HUES64 (cell line): ENCODE data around the gene RNF212.

Source experiments
- H3K27ac ChIP-seq: 2 replicates; pipeline ENCODE4 v1.7.0; 2013; ENCODE audit warnings: low read depth, low read length, inconsistent platforms
- H3K27me3 ChIP-seq: 2 replicates; pipeline ENCODE4 v1.6.1; 2013; ENCODE audit warnings: mild to moderate bottlenecking, low read length; ENCODE audit not compliant: insufficient read depth
- H3K36me3 ChIP-seq: 2 replicates; pipeline ENCODE4 v1.6.1; 2013; ENCODE audit warnings: mild to moderate bottlenecking, low read length; ENCODE audit not compliant: insufficient read depth
- H3K4me1 ChIP-seq: 2 replicates; pipeline ENCODE4 v1.6.1; 2013; ENCODE audit warnings: mild to moderate bottlenecking, low read length, moderate library complexity; ENCODE audit not compliant: insufficient read depth
- H3K4me3 ChIP-seq: 2 replicates; pipeline ENCODE4 v1.5.1; 2013; ENCODE audit warnings: mild to moderate bottlenecking, low read length, moderate library complexity
- H3K9ac ChIP-seq: 2 replicates; pipeline ENCODE4 v1.6.1; 2013; ENCODE audit warnings: mild to moderate bottlenecking, low read depth, low read length
- H3K9me3 ChIP-seq: 2 replicates; pipeline ENCODE4 v1.6.1; 2013; ENCODE audit warnings: low read depth, low read length; ENCODE audit not compliant: insufficient read depth
- WGBS: fragments of 150-250, 120-280 bp; methylation state at CpG from one replicate; pipeline ENCODE4 v1.1.7; 2013; ENCODE audit warnings: missing lambda C conversion rate; 5-methylcytosine and 5-hydroxymethylcytosine counted together

RNF212 gene

GRCh38 chr4:1087371-1087770, 26.0 kb downstream of the RNF212 start:
- Histone ChIP-seq H3K4me3 (no peak overlapping the region), H3K36me3 (no peaks in the 10 kb centered on the region), H3K9me3 (peaks cover 5% of the 10 kb centered on the region; the same call in 1 of the 2 replicates), H3K9ac (no peak overlapping the region), H3K27ac (no peak overlapping the region), H3K27me3 (no peaks in the 10 kb centered on the region), H3K4me1 (no peaks in the 10 kb centered on the region)

GRCh38 chr4:1086011-1086410, 27.4 kb downstream of the RNF212 start:
- no peak overlapping the region for H3K27ac ChIP-seq
- H3K4me3 ChIP-seq: no peak overlapping the region
- H3K9me3 ChIP-seq: peaks cover 5% of the 10 kb centered on the region; the same call in 1 of the 2 replicates
- H3K9ac ChIP-seq: no peak overlapping the region
- H3K4me1 ChIP-seq: no peaks in the 10 kb centered on the region
- peaks cover under 1% of the 10 kb centered on the region; the same call in 1 of the 2 replicates for H3K27me3 ChIP-seq
- no peaks in the 10 kb centered on the region for H3K36me3 ChIP-seq
- 83% methylated on average over 8 of the region's 8 CpGs for WGBS

DNA sequence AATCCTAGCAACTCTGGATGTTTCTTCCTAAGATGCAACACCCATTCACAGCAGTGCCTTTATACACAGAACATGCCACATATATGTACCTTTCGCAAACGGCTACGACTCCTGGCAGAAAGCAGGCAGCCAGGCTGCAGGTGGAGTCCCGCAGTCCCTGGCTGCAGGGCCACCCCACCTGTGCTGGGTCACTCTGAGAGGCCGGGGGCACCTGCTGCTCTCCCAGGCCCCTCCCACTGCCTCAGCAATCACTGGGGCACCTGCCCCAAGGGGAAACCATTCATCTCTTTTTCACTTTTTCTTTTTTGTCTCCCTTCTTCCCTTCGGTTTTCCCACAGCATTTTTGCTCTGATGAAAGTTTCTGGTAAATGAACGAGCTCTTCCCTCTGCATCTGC, 28.0 kb downstream of the RNF212 start:
- 89% methylated on average over 7 of the region's 7 CpGs for WGBS
- H3K4me3 ChIP-seq: no peak overlapping the region
- H3K9ac ChIP-seq: no peak overlapping the region
- no peaks in the 10 kb centered on the region for H3K36me3 ChIP-seq
- peaks cover 4% of the 10 kb centered on the region for H3K27me3 ChIP-seq
- no peak overlapping the region for H3K27ac ChIP-seq
- H3K4me1 ChIP-seq: no peaks in the 10 kb centered on the region
- peaks cover 5% of the 10 kb centered on the region; the same call in 1 of the 2 replicates for H3K9me3 ChIP-seq

GRCh38 chr4:1084796-1085403, 28.5 kb downstream of the RNF212 start:
- H3K36me3 ChIP-seq: no peaks in the 10 kb centered on the region
- peaks cover 5% of the 10 kb centered on the region for H3K27me3 ChIP-seq
- H3K9ac ChIP-seq: no peak overlapping the region
- no peak overlapping the region for H3K4me3 ChIP-seq
- H3K9me3 ChIP-seq: peaks cover 5% of the 10 kb centered on the region; the same call in 1 of the 2 replicates
- H3K4me1 ChIP-seq: no peaks in the 10 kb centered on the region
- H3K27ac ChIP-seq: no peak overlapping the region
- WGBS: 89% methylated on average over 13 of the region's 13 CpGs

- H3K9ac ChIP-seq: no peak overlapping the region
- no peak overlapping the region for H3K4me3 ChIP-seq
- H3K4me1 ChIP-seq: no peaks in the 10 kb centered on the region
- H3K27me3 ChIP-seq: peaks cover 5% of the 10 kb centered on the region
- peaks cover 5% of the 10 kb centered on the region; the same call in 1 of the 2 replicates for H3K9me3 ChIP-seq
- H3K27ac ChIP-seq: no peak overlapping the region
- H3K36me3 ChIP-seq: no peaks in the 10 kb centered on the region
- 90% methylated on average over 6 of the region's 7 CpGs for WGBS
Measured at GRCh38 chr4:1084394-1084793, 29.0 kb downstream of the RNF212 start.

DNA sequence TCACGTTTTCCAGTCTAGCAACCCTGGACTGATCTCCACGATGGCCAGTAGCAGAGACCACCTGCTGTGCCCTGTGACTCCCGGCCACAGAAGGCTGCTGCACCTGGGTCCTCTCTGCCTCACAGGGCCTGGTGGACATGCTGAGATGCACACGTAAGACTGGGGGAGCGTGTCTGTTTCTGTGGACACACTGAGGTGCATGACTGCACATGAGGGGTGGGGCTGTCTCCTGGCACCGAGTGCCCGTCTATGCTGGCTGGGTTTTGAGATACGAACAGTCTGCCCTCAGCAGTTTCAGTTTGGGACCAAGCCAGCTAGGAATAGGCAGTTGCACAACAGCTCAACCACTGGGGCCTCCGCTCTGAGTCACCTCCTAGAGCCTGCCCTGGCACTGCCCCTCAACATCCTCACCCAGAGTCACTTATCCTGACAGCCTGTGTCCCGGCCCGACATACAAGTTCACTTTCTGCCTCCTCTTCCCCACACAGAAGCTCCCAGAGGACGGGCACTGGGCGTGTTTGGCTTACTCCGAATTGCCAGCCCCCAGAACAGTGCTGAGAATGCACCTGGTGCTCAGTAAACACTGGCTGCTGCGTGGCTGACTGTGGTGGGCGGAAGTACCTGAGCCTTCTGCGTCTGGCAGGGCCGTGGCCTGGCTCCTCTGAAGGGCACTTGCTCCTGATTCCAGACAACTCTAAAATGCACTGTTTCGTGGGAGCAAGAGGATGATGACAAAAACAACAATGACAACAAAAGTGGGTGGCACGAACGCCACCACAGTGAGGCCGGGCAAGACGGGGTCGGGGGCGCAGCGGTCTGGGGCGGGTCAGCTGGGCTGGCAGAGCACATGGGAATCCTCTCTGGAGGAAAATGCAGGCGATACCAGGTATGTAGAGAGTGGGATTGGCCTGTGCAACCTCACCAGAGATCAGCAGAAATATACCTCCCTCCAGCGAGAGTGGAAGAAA, 30.9 kb downstream of the RNF212 start:
- no peaks in the 10 kb centered on the region for H3K4me1 ChIP-seq
- no peak overlapping the region for H3K4me3 ChIP-seq
- 91% methylated on average over 29 of the region's 29 CpGs for WGBS
- H3K9me3 ChIP-seq: no peaks in the 10 kb centered on the region
- peaks cover 5% of the 10 kb centered on the region for H3K27me3 ChIP-seq
- no peak overlapping the region for H3K27ac ChIP-seq
- H3K9ac ChIP-seq: no peak overlapping the region
- no peaks in the 10 kb centered on the region for H3K36me3 ChIP-seq

- H3K4me3 ChIP-seq: no peak overlapping the region
- H3K4me1 ChIP-seq: no peaks in the 10 kb centered on the region
- peaks cover 5% of the 10 kb centered on the region for H3K27me3 ChIP-seq
- H3K36me3 ChIP-seq: no peaks in the 10 kb centered on the region
- no peak overlapping the region for H3K27ac ChIP-seq
- H3K9me3 ChIP-seq: no peaks in the 10 kb centered on the region
- H3K9ac ChIP-seq: no peak overlapping the region
- 91% methylated on average over 8 of the region's 8 CpGs for WGBS
Measured at GRCh38 chr4:1081689-1082040, 31.7 kb downstream of the RNF212 start.

DNA sequence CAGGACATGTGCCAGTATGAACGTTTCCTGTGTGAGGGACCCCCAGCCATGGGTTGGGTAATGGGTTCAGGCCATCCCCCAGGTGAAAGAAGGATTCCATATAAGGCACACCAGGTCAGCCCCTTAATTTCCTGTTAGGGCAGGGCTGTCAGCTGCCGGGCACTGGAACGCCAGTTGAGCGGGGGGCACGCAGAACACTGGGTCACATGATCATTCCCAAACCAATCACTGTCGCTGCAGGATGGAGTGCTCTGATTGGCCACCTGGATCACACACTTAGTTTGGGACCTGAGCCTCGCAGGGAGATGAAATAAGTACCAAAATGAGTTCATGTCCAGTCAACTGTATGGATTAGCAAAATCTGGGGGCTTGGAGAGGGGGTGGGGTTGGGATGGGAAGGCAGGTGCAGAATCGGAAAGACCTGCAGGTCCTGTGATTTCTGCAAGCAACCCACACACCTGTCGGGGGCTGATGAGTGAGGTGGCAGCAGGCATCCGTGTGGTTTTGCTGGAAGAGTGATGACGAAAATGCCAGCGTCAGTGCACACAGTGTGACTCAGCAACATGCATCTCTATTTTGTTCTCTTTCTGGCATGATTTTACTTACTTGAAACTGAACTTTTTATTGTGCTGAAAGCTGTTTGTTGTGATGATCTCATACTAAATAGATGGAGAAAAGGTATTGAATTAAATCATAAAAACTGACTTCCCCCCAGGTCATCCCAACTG, 32.2 kb downstream of the RNF212 start:
- H3K27me3 ChIP-seq: peaks cover 5% of the 10 kb centered on the region
- 81% methylated on average over 12 of the region's 12 CpGs for WGBS

GRCh38 chr4:1080432-1080831, 32.9 kb downstream of the RNF212 start:
- Histone ChIP-seq H3K9ac (no peak overlapping the region), H3K4me3 (no peak overlapping the region), H3K27me3 (peaks cover 5% of the 10 kb centered on the region), H3K36me3 (no peaks in the 10 kb centered on the region), H3K27ac (no peak overlapping the region), H3K4me1 (no peaks in the 10 kb centered on the region), H3K9me3 (no peaks in the 10 kb centered on the region)
- WGBS: 91% methylated on average over 9 of the region's 9 CpGs

More for the DNA sequence above, 32.2 kb downstream of the RNF212 start:
- Histone ChIP-seq H3K27ac (no peak overlapping the region), H3K4me1 (no peaks in the 10 kb centered on the region), H3K9me3 (no peaks in the 10 kb centered on the region), H3K9ac (no peak overlapping the region), H3K4me3 (no peak overlapping the region), H3K36me3 (no peaks in the 10 kb centered on the region)

DNA sequence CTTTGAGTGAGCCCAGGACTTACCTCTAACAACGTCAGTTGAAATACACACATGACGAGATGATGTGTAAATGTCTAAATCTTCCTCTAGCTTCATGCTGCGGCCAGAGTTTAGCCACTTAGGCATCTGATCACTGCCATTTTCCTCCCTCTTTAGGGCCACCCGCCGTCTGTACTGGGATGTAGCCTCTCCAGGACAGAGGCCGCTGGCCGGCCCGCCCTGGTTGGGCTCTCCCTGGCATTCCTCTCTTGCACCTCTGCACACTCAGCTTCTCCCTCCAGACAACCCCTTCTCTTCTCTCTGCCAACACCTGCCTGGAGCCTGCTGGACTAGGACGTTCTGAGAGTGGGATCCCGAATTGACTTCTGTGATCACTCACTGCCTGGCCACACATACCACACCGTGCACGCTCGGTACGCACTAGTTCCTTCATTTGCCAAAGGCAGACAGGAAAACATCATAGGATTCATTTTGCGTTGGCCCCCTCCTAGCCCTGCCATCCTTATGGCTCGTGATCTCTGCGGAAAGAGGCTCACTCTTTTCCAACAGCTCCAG, 33.6 kb downstream of the RNF212 start:
- H3K9me3 ChIP-seq: no peaks in the 10 kb centered on the region

DNA sequence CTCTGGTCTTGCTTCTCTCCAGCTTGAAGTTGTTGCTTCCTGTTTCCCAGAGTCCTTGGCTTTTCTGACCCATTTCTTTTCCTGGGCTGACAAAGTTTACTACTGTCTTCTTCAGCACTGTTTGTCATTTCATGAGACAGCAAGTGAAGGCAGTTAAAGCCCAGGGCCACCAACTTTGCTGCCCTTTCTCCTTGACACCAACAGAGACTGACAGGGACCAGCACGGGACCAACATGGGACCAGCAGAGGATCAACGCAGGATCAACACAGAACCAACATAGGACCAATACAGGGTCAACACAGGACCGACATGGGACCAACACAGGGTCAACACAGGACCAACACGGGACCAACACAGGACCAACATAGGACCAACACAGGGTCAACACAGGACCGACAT, 34.9 kb downstream of the RNF212 start:
- Histone ChIP-seq H3K9ac (no peak overlapping the region), H3K27ac (no peak overlapping the region), H3K9me3 (no peaks in the 10 kb centered on the region), H3K36me3 (no peaks in the 10 kb centered on the region), H3K4me1 (no peaks in the 10 kb centered on the region), H3K27me3 (peaks cover 5% of the 10 kb centered on the region), H3K4me3 (no peak overlapping the region)
- WGBS: 95% methylated on average over 5 of the region's 5 CpGs

More for the DNA sequence above, 33.6 kb downstream of the RNF212 start:
- H3K4me1 ChIP-seq: no peaks in the 10 kb centered on the region
- H3K27me3 ChIP-seq: peaks cover 5% of the 10 kb centered on the region
- no peak overlapping the region for H3K9ac ChIP-seq
- H3K36me3 ChIP-seq: no peaks in the 10 kb centered on the region
- 93% methylated on average over 17 of the region's 17 CpGs for WGBS
- H3K27ac ChIP-seq: no peak overlapping the region
- no peak overlapping the region for H3K4me3 ChIP-seq
